ENCODE results near the gene NMNAT1.
A peak's percentile ranks its signal among the peaks of the same experiment; 100 is the strongest.
"Not testable (repeated sequence)": the region's sequence is repeated elsewhere in the genome, so short reads cannot be mapped to it uniquely, and the experiment has no call there.

The NMNAT1 gene

DNA sequence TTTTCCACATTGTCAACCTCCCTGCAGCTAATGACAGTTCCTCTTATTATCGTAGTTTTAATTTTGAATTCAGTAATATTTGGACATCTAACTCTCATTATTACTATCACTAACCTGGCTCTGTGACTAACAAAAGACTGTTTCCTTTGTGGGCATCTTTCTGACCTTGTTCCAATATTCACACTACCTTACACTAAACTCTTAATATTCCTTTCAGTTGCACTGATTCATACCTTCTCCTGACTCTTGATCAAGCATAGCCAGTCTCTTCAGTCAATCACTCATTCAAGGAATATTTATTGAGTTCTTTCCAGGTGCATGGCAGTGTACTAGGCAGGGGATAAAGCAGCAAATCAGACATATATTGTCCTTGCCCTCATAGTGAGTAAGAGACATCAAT, 25.4 kb upstream of the NMNAT1 start:
- no peak for DNase-seq

DNA sequence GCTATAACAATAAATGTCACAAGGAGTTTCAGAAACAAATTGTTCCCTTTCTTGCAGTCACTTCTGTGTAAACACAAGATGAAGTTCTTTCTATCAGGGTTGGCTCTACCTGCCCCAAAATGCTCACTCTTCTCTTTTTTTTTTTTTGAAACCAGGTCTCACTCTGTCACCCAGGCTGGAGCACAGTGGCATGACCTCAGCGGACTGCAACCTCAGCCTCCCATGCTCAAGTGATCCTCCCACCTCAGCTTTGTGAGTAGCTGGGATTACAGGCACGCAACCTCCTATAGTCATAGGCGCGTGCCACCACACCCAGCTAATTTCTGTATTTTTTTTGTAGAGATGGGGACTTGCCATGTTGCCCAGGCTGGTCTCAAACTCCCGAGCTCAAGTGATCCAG, 22.7 kb upstream of the NMNAT1 start:
- no peak for DNase-seq

DNA sequence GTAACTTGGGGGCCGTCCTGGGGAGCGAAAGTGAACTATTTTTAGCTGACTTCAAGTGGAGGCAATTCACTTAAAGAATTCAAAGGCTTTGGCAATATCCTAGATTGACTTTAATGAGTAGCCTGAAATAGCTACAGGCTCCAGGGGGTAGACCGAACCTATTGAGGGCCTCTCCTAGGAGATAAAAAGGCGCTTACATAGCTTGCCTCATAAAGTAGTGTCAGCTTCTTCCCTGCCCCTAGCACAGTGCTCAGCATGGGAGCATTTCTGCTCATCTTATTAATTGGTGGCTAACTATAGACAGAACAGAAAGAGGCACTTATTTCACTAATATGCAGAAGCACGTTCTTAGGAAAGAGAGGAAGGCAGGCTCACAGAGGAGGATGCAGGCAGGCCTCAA, 20.9 kb upstream of the NMNAT1 start:
- no peak for DNase-seq

DNA sequence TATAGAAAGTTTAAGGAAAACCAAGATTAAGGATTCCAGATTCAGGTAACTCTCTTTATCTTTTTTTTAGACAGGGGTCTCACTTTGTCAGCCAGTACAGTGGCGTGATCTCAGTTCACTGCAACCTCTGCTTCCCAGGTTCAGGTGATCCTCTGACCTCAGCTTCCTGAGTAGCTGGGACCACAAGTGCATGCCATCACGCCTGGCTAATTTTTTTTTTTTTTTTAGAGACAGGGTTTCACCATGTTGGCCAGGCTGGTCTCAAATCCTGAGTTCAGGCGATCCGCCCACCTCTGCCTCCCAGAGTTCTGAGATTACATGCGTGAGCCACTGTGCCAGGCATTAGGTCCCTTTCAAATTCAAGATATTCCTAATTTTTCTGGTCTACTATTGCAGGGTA, 16.0 kb upstream of the NMNAT1 start:
- DNase-seq: no peak

DNA sequence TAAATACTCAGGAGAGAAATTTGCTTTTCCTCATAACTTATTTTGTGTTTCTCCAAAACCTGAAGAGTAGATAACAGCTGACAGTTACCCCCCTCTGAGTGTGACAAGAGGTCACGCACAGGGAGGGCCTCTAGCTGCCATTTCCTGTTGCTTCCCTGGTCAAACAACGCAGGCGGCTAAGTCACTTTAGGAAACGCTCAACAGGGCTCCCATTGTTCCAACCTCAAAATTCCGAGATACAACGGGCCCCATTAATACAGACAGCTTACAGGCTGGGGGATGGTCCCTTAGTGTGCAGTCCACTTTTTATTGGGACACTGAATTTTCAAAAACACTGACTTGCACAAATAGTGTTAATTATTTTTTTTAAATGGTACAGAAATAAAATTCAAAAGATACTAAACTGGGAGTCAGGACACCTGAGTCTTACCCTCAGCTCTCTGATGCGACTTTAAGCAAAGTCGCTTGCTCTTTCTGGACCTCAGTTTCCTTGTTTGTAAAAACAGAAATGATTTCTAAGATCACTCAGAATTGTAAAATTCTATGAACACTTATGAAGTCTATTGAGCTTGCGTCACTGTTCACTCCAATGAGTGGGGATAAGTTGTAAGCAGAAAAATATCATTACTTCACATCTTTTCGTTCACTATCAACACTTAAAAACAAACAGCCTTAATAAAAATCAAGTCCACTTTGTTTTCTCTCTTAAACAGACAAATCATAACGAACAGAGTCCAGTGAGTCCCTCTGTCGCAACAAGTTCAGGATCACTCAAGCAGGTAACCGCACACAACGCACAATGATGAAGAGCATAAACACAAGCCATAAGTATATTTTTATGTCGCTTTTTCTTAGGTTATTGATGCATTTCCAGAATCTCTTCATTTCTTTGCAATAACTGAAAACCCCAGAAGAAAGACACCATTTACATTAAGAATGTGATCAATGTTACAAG, 13.6 kb upstream of the NMNAT1 start:
- DNase-seq: peak in 37 of 51 donors; percentile 4 to 75 (median 40)

DNA sequence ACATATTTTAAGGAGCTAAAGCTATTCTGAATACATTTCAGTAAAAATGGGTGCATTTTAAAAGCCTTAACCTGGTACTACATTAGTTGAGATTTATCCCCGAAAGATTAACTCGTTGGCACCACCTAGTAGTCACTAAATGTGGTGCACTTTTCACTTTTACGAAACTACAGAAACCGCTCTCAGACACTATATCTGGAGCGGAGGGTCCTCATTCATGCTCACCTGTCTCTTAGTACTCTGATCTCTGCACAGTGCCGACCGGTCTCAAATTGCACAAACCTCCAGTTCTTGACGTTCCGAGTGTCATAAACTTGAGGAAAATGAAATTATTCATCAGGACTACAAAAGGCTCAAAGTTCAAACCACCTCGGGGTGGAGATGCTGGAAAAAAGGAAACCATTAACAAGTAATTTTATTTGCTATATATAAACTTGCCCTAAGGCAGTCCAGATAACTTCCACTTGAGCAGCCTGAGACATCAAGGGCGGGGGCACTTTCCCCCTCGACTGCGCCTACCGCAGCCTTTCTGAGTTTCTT, 806 bp upstream of the NMNAT1 start:
- DNase-seq: peak in 4 of 51 donors; percentile 11 to 43 (median 23)

DNA sequence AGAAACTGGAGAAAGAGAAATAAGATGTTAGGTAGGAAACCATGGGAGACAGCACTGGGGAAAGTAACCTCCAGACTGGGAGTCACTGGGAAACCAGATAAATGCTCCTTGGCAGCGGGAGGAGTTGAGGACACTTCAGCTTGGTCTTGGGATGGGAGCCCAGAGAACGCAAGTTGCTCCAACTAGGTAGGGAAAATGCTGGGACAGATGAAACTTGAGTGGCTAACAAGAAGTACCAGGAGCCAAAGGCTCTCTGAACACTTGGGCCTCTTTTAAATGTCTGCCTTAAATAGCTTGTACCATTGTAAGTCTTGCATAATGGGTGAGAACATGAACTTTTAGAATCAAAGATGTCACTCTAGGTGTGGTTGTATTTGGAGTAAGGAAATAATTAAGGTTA, 3.0 kb downstream of the NMNAT1 start:
- no peak for DNase-seq

DNA sequence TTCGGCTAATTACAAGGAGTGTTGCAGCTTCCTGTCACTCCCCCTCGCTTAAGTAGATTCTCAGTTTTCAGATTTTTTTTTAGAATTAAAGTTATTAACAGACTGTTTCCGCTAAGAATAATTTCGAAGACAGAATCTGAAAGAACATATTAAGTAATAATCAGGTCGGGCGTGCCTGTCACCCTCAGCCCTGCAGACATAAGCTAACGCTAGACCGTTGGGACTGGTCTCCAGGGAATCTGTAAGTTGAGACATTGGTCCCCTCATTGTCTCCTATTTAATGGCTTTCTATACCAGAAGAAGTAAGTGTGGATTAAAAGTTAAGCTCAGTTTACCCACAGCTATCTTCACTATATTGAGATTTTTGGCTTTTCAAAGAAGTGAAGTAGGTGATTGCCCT, 14.5 kb downstream of the NMNAT1 start:
- DNase-seq: no peak

DNA sequence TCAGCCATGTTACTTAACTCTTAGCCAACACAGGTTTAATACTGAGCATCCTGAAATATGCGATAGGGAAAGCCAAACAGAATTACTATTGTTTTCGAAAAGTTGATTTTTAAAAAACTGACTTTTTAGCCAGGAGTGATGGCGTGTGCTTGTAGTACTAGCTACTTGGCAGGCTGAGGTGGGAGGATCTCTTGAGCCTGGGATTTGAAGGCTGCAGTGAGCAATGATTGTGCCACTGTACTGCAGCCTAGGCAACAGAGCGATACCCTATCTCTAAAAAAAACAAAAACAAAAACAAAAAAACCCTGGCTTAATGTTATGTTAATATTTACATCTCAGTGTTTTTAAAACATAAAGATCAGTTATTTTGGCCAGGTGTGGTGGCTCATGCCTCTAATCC, 16.7 kb downstream of the NMNAT1 start:
- DNase-seq: no peak

DNA sequence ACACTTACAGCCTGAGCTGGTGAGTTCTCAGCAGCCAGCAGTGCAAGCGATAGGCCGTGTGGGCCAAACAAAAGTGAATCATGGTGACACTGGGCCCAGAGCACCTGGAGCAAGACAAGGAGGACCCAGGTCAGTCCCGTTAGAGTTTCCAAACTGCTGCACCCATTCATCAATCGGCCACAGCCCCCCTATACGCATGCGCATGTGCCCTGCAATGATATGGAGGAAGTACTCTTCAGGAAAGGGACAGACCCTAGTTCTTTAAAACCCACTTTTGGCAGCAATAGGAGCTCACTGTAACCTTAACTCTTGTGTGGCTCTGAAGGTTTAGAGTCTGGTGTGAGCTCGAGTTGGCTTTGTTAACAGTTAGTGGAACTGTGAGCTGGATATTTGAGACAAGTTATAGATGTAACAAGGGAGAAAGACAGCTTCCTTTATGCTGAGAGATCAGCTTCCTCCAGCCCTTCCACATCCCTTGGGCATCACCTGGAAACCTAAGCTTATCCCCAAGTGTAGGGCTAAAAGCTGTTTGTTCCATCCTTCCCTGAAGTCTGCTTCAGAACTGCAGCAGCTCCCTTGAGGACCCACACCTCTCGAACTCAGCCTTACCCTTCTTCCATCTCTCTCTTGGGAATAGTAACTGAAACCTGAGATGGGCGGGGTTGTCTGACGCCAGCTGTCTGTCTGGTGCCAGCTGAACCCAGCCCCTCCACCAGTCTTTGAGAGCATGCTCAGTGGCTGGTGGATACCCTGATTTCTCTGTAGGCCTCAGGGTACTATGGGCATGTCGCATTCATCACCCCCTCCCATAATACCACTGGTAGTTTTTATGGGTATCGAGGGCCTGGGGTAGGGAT, 17.7 kb downstream of the NMNAT1 start:
- no peak for DNase-seq

DNA sequence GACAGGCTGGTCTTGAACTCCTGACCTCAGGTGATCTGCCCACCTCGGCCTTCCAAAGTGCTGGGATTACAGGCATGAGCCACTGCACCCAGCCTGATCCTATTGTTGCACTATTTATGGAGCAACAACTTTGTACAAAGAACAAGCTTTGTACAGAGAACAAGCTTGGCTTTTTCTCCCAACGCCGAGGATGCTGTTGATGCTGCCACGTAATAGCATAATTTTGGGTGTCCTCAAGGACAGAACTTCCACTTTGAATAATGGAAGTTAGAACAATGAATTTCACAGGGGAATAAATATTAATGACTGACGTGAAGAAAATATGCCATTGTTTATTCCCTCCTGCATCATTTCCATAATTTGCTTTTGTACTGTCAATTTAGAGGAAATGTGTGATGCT, 41.0 kb downstream of the NMNAT1 start:
- DNase-seq: peak in 10 of 51 donors; percentile 1 to 28 (median 8)

DNA sequence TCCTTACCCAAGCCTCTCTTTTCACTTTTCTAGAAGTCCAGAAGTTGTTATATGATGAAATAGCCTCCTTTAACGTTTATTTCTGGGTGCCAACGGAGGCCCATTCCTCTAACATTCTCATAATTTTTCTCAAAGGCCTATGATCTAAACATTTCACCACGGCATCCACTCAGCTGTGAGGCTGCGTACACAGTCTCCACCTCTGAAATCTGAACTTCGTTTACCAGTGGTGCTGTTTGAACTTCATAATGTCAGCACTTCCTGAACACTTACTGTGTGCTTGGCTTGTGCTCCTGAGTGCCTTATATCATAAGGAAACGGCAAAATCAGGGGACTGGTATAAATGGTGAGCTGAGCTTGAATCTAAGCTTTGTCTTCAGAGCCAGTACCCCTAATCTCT, 41.7 kb downstream of the NMNAT1 start:
- no peak for DNase-seq

DNA sequence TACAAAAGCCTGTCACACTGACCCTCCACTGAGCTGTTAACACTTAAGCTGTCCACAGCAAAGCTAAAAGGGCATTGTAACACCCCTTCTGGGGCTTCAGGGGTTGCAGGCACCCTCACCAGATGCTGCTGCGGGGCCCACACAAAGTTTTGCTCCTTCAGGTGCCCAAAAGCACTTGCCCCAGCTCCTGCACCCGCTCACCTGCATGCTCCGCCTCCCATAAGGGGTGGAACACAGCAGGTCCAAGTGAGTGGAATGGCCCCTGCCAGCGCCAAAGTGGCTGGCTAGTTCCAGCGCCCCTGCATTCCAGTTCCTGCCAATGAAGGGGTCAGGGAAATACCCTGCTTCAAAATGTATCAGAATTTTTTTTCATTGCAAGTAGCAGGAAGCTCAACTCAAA, 46.5 kb downstream of the NMNAT1 start:
- no peak for DNase-seq

DNA sequence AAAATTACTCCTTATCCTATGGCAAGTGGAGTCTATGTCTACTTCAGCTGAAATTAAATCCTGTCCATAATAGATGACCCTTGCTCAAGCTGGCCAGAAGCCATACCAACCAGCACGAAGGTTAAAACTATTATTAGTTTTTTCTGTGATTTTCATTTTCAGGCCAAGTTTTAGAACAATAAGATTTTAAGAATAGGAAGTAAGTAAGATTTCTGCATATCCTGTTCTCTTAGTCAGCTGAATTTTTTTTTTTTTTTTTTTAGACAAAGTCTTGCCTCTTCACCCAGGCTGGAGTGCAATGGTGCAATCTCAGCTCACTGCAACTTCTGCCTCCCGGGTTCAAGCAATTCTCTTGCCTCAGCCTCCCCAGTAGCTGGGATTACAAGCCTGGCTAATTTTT, 47.7 kb downstream of the NMNAT1 start:
- no peak for DNase-seq

DNA sequence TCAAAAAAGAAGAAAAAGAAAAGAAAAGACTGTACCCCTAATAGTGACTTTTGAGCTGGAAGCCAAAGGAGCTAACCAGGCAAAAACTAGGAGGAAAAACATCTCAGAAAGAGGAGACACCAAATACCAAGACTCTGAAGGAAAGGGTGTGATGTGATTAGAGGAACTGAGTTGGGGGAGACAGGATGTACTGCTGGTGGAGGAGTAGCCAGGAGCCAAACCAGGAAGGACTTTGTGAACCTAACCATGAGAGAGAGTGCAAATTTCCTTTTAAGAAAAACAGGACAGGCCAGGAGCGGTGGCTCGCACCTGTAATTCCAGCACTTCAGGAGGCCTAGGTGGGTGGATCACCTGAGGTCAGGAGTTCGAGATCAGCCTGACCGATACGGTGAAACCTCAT, 49.6 kb downstream of the NMNAT1 start:
- DNase-seq: no peak

DNA sequence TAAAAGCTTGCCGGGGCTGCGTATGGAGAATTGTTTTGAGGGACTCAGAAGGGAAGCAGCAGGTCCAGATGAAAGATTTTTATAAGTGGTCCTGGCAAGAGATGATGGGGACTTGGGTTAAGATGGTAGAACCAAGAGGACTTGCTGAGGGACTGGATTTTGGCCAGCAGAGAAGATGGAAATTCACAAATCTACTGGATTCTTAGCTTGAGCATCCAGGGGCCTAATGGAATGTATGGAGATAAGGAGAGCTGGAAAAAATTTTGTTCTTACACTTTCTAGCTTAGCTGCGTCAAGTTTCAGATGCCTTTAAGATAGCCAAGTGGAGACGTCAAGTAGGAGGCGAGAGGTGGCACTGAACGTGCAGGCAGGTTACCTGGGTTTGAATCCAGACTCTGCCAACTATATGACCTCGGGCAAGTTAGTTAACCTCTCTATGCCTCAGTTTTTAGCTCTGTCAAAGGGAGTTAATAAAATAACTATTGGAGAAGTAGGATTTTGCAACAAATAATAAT, 50.3 kb downstream of the NMNAT1 start:
- no peak for DNase-seq

DNA sequence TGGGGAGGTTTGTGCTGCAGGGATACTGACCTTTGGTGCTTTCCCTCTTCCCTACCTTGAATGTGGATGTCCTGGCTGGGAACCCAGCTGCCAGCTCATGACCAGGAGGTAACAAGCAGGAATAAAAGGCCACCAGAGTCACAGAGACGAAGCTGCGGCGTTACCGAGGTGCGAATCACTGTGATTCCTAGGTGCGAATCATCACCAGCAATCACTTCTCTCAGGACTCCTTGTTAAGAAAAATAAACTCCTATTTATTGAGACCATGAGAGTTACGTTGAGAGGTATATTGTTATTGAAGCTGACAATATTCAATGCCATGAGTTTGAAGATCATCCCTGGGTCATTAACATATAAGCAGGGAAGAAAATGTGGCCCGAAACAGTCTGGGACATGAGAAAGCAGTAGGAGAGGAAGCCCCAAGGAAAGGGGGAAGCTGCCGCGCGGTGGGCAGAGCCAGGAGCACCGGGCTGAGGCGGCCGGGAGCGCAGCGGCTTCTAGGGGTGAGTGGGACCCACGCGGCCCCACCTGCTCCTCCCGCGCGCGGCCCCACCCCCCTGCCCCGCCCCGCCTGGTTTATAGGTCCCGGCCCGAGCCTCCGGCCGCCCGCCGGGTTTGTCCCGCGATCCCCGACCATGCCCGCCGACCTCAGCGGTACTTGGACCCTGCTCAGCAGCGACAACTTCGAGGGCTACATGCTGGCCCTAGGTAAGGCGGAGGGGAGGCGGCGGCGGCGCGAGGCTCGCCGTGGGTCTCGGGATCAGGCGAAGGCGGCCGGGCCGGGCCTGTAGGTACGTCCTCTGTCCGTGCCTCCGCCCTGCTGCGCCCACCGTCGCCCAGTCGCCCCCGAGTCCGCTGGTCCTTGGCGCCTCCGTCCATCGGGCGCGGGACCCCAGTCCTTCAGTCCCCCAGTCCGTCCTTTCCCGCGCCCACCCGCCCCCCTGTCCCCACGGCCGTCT, 53.6 kb downstream of the NMNAT1 start, which contains the start of gene RBP7:
Gene RBP7, plus strand, starts transcription at position 605 of the 959 bp plus-strand sequence. Its CDS starts 31 bp downstream, at position 636.
- peak in 9 of 51 donors; percentile 3 to 43 (median 19) for DNase-seq

DNA sequence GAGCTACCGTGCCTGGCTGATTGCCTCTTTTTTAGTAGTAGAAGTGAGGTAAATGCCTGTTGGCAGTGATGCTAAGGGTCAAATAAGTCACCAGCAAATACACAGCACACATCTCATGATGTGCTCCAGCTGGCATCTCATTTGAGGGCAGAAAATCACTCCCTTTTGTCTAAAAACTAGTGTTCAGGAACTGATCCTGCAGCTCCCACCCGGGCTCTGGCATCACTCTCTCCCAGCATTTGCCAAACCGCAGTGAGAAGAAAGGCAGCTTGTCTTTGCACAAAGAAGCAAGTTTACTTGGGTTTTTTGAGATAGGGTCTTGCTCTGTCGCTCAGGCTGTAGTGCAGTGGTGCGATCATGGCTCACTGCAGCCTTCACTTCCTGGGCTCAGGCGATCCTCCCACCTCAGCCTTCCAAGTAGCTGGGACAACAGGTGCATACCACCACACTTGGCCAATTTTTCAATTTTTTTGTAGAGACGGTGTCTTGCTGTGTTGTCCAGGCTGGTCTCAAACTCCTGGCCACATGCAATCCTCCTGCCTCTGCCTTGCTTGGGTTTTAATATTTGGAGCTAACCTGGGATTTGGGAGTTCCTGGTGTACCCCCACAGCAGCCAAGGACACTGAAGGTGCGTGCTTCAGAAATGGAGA, 57.9 kb downstream of the NMNAT1 start:
- DNase-seq: peak in 36 of 51 donors; percentile 8 to 77 (median 31)

DNA sequence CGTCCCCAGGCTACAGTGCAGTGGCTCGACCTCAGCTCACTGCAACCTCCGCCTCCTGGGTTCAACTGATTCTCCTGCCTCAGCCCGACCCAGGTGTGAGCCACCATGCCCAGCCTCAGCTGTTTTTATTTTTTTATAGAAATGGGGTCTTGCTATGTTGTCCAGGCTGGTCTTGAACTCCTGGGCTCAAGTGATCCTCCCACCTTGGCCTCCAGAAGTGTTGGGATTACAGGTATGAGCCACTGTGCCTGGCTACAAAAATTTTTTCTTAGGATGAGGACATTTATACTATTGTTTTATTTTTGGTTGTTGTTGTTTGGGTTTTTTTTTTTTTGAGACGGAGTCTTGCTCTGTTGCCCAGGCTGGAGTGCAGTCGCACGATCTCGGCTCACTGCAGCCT, 62.0 kb downstream of the NMNAT1 start:
- not testable (repeated sequence) for DNase-seq

DNA sequence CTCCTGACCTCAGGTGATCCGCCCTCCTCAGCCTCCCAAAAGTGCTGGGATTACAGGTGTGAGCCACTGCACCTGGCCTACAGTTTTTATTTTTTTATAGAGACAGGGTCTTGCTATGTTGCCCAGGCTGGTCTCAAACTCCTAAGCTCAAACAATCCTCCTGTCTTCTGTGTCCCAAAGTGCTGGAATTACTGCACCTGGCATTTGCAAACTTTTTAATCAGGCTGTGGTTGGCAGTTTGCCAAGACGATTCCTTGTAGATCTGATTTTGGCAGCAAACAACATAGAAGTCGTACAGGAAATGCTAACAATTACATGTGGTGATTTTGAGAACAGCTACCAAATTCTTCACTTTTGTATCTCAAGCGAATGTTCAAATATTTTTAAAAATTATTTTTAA, 63.9 kb downstream of the NMNAT1 start:
- no peak for DNase-seq
